ENCODE data around the gene BCAR1. TPM values are rescaled to one million over a fixed set of nuclear protein-coding genes. Genes with fewer than 3 reads are reported as not detected.

The BCAR1 gene
- total RNA-seq, 6 experiments from 2014 or later, result 126 to 148 (median 130) TPM

GRCh38 chr16:75234856-75235696, 16.3 kb downstream of the BCAR1 start:
- peaks cover 23% of the 10 kb centered on the region for H3K27me3 Mint-ChIP-seq (ENCODE audit: insufficient read depth)
- H3K4me1 Mint-ChIP-seq (ENCODE audit: low read depth), result peaks cover 47% of the 10 kb centered on the region
- H3K9me3 Mint-ChIP-seq, result peaks cover 4% of the 10 kb centered on the region
- H3K27ac Mint-ChIP-seq, result no peak overlapping the region; the same call in 1 of the 2 replicates
- peaks cover 34% of the 10 kb centered on the region for H3K36me3 Mint-ChIP-seq (ENCODE audit: low read depth)
- no peak for TF ChIP-seq CTCF (IDR thresholded peaks at IDR 0.05)
- DNase-seq, result no peak
- no peak overlapping the region for H3K4me3 Mint-ChIP-seq

GRCh38 chr16:75233611-75233938, 17.8 kb downstream of the BCAR1 start:
- Mint-ChIP-seq H3K9me3 (peaks cover 4% of the 10 kb centered on the region), H3K4me1 (ENCODE audit: low read depth) (peaks cover 32% of the 10 kb centered on the region), H3K27ac (peak overlapping the region; percentile 71), H3K36me3 (ENCODE audit: low read depth) (peaks cover 30% of the 10 kb centered on the region), H3K4me3 (peak overlapping the region; percentile 67; the same call in 1 of the 2 replicates), H3K27me3 (ENCODE audit: insufficient read depth) (peaks cover 22% of the 10 kb centered on the region)
- DNase-seq, result no peak
- TF ChIP-seq CTCF (IDR thresholded peaks at IDR 0.05), result no peak

DNA sequence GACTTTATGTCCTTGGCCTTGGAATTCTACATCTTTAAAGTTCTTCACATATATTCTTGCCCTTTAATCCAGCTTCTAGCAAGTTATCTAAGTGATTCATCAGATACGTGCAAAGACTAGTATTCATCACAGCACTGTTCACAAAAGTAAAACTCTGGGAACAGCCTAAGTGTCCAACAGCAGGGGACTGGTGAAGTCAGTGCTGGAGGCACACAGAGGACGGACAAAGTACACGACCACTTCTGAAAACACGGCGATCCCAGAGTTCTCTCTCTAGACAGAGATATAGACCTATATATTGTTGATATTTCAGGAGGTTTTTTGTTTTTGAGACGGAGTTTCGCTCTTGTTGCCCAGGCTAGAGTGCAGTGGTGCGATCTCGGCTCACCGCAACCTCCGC, 19.9 kb downstream of the BCAR1 start:
- Mint-ChIP-seq H3K4me3 (no peak overlapping the region), H3K27ac (peak overlapping the region; percentile 59), H3K27me3 (ENCODE audit: insufficient read depth) (peaks cover 22% of the 10 kb centered on the region), H3K36me3 (ENCODE audit: low read depth) (peaks cover 30% of the 10 kb centered on the region), H3K9me3 (peaks cover 4% of the 10 kb centered on the region), H3K4me1 (ENCODE audit: low read depth) (peaks cover 32% of the 10 kb centered on the region)
- TF ChIP-seq CTCF (IDR thresholded peaks at IDR 0.05), result no peak
- no peak for DNase-seq

GRCh38 chr16:75230471-75231110, 20.8 kb downstream of the BCAR1 start:
- no peak for DNase-seq
- Mint-ChIP-seq H3K27ac (peak overlapping the region; percentile 60), H3K36me3 (ENCODE audit: low read depth) (peaks cover 21% of the 10 kb centered on the region), H3K4me3 (peak overlapping the region; percentile 46), H3K9me3 (peaks cover 5% of the 10 kb centered on the region), H3K27me3 (ENCODE audit: insufficient read depth) (peaks cover 28% of the 10 kb centered on the region), H3K4me1 (ENCODE audit: low read depth) (peaks cover 24% of the 10 kb centered on the region)
- TF ChIP-seq CTCF (IDR thresholded peaks at IDR 0.05), result no peak

DNA sequence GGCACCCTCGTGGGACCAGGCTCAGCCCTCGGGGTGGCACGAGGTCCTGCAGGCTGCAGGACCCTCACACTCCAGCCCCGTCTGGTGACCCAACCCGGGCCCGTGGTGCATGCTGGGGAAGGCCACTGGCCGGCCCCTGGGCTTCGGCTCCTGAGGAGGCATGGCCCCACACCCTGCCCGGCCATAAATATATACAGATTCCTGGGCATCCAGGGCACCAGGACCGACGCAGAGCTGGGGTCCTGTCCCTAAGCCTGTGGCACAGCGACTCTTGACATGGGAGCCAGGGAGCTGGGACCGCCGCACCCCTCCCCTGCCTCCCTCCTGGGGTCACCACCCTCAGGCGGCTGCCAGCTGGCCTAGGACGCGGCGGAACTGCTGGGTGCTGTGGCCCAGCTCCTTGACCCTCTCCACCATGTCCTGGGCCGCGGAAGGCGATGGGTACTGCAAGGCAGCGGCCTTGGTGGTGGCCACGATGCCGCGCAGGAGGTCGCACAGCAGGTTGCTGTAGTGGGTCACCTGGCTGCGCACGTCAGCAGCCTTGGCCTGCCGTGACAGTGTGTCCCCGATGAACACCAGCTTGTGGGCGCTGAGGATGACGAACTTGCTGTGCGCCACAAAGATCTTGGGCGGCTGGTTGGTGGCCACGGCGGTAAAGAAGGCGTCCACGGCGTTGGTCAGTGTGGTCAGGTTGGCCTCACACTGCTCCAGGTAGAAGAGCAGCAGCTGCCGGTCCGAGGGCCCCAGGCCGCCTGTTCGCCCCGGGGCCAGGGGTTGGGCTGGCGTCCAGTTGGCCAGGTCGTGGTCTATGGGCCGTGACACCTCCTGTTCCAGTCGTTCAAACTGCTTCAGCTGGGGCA, 22.0 kb downstream of the BCAR1 start:
- no peak for DNase-seq
- Mint-ChIP-seq H3K27ac (no peak overlapping the region), H3K4me1 (ENCODE audit: low read depth) (peaks cover 24% of the 10 kb centered on the region), H3K36me3 (ENCODE audit: low read depth) (peaks cover 21% of the 10 kb centered on the region), H3K27me3 (ENCODE audit: insufficient read depth) (peaks cover 38% of the 10 kb centered on the region), H3K4me3 (no peak overlapping the region), H3K9me3 (peaks cover 11% of the 10 kb centered on the region)
- no peak for TF ChIP-seq CTCF (IDR thresholded peaks at IDR 0.05)
